Mesenteric fat pad (tissue), 1 donor: ENCODE data around the gene FBLN2. TPM values are rescaled to one million over a fixed set of nuclear protein-coding genes. Genes with fewer than 3 reads are reported as not detected.

Source experiments
- DNase-seq: peaks from one replicate; pipeline ENCODE4 v3.0.0-alpha.2; 2020; ENCODE audit warnings: low spot score
- total RNA-seq: library from RNA; stranded (reverse); fragmentation: NEBNext Ultra II Directional; extraction: Animal tissue kit (Norgen Biotek cat#: 25700); gene quantifications from one replicate; pipeline ENCODE4 v1.2.1, GENCODE V29; 2021
- donor health status: DM: yes; HTN: yes; CAD: no.

Gene FBLN2
- total RNA-seq, 1 donor from 2014 or later = 269 TPM

GRCh38 chr3:13656584-13657301 lies 107.8 kb downstream of the FBLN2 start:
- DNase-seq = no peak

DNA sequence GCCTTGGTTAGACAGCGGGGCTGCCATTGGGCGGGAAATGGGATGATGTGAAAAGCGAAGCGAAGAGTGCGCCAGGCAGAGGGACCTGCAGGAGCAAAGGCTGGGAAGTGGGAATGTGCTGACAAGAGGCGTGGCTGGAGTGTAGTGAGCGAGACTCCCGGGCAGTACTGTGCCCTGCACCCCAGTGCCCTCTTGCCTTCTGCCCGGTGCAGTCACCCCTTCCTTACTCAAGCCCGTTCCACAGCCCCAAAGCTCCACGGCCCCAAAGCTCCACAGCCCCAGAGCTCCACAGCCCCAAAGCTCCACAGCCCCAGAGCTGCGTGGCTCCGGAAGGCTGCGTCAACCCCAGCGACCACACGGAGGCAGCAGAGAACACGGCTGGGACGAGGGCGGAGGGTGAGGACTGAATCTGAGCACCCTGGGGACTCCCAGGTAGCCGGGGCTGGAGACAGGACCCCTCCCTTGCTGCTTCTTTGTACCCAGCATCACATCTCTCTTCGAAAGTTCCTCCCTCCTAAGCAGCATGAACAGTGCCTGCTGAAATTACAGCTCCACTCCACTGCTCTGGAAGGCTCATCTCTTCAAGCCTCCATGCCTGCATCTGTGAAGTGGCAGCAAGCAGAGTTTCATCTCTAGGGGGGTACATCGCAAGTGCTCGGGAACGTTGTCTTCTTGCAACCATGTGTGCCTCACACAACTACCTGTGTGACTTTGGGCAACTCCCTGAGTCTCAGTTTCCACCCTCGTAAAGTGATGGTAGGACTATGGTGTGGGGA lies 108.9 kb downstream of the FBLN2 start:
- no peak for DNase-seq

DNA sequence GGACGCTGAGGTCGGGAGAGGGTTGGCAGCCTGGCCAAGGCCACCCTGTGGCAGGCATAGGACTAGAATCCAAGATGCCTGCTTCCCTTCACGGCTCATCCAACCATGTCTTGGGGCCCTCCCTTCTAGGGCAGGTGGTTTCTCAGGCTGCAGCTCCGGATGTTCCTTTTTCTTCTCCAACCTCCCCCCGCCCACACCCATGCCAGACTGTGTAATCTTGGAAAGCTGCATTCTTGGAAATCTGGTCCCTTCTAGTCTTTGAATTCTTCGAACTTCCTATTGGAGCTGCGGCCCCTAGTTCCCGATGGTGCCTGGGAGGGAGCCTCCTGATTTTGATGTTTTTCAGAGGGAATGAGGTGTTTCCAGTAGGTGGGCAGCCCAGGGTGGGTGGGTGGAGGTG lies 109.8 kb downstream of the FBLN2 start:
- no peak for DNase-seq

DNA sequence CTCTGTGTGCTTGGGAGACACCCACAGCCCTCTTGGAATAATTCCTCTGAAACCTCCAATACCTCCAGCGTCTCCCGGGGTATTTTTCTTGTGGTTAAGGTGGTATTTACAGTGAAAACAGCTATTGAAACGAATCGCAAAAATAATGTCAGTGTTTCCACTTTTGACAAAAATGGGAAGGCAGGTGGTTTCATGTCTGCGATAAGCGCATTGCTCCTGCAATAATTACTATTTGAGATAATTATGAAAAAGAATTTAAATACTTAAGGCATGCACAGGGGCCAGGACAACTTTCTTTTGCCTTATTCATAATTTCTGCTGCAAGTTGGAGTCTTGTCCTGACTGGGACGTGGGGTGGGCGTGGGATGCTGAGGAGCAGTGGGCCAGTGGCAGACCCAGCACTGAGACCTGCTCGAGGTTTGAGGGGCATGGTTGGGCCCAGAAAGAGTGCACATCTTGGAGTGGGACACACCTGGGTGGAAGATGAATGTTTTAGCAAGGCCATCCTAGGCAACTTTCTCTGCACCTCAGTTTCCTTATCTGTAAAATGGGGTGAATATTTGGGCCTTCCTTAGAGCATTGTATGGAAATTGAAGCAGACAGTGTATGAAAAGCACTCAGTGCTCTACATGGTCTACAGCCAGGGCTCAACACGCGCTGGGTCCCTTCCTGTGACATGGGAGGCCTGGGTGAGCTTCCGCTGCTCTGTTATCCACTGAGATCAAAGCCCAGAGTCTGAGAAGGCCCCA lies 110.5 kb downstream of the FBLN2 start:
- DNase-seq = no peak

- DNase-seq = no peak
These were observed 111.3 kb downstream of the FBLN2 start for GRCh38 chr3:13660042-13660874.

DNA sequence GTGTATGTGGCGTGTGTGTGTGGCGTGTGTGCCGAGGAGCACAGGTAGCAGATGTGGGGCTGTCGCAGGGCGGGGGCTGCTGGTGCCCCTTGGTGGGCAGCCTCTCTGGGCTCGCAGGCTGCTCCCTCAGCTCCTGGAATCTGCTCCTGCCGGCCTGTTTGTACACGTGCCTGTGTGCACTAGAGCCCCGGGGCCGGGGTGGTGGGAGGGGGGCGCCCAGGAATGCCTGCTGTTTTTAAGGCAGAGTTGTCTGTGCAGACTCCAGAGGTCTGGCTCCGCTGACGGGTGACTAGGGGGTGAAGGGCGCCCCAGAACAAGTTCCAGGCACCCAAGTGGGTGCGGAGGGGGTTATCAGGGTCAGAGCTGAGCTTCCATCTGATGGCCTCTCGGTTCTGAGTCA lies 112.2 kb downstream of the FBLN2 start:
- no peak for DNase-seq

- no peak for DNase-seq
These were observed 113.4 kb downstream of the FBLN2 start for GRCh38 chr3:13662238-13662847.

DNA sequence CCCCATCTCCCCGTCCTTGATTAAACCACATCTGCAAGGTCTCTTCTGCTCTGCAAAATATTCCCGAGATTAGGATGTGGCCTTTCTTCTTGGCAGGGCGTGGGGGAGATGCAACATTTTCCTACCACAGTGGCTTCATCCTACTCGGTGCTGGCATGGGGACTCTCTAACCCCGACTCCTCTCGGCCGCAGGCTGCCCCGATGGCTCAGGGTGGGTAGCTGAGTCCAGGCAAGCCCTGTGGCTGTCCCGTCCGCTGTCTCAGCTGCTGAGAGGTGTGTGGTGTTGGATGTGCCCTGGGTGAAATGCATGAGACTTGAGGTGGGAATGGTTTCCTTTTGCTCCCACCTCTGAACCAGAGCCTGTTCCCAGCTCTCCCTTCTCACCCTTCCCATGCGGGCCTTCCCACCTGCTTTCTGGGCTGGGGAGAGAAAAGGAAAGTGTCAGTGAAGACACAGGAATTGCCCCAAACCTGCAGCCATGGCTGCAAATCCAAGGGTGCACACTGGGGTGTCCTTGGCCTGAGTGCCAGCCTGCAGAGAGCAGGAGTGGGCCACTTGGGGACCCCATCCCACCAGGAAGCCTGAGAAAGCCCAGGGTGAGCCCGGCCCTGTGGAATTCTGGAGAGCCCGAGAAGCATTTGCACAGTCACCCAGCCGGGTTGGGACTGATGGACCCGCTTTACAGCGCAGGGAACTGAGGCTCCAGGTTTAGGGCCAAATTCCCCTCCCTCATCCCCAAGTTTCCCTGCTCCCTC lies 115.0 kb downstream of the FBLN2 start:
- DNase-seq = no peak

GRCh38 chr3:13665582-13666226 lies 116.8 kb downstream of the FBLN2 start:
- DNase-seq = no peak

DNA sequence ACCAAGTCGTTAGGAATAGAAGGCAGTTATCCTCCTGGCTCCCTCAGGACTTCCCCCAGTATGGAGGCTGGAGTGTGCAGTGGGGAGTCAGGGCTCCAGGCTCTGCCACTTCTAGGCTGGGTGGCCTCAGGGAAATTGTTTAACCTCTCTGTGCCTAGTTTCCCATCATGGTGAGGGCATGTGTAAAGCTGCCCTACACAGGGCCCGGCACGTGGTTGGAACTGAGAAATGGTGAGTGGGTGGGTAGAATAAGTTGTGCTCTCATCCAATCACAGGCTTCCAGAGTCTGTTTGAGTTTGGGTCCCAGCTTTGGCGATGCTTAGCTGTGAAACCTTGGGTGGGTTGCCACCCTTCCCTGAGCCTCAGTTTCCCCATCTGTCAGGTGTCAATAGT lies 117.3 kb downstream of the FBLN2 start:
- no peak for DNase-seq

- no peak for DNase-seq
These were observed 118.1 kb downstream of the FBLN2 start for GRCh38 chr3:13666781-13667709.

DNA sequence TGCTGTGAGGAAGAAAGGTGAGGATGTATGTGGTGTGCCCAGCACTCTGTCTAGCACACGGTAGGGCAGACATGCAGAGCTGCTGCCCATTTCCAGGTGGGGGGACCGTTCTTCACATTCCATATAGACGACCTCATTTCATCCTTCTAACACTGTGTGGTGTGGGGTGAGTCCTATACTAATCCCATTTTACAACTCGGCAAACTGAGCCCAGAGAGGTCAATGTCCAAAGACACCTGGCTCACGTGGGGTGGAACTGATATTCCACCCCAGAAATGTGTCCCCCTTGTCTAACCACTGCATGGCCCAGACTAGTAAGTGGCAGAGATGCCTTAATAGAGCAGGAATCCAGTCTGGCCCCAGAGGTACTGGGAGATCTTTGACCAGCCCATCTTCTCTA lies 119.2 kb downstream of the FBLN2 start:
- DNase-seq = no peak

DNA sequence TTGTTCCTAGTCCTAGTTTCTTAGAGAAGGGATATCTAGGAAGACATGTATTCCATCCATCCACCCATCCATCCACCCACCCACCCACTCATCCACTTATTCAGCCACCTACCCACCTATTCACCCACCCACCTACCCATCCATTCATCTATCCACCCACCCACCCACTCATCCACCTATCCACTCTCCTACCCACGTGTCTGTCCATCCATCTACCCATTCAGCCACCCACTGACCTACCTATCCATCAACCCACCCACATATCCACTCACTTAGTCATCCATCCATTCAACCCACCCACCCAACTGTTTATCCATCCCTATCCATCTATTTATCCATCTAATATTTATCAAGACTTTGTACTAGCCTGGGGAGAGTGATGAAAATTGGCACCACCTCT lies 120.5 kb downstream of the FBLN2 start:
- DNase-seq = no peak

- no peak for DNase-seq
These were observed 121.4 kb downstream of the FBLN2 start for GRCh38 chr3:13670292-13670691.

DNA sequence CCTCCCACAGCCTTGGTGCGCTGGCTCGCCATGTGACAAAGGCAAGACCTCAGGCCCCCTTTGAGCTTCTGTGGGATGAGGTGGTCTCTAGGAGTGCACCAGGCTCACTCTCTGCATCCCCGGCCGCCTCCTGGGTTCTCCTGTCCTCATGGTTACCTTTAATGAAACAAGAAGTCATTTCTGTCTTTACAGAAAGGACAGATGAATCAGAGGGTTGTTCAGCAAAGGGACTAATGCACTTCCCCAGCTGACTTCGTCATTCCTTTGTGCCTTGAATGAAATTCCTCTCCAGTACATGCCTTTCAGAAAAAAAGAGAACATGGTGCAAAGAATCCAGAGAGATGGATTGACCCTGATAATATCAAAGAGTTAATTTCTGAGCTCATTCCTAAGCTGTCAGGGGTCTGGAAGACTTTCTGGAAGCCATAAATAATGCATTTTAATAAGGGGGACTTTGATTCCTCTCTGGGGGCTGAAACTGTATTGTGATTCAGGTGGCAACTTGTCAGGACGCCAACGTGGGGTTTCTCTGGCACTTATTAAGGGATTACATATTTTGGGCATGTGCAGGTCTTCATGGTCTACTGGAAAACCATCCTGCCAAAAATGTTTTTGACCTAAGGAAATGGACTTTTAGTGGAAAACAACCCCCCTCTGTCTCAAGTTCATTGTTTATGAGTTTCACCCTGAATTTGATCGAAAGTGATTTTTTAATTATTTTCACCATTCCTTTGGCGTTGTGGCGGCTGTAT lies 122.7 kb downstream of the FBLN2 start:
- DNase-seq = no peak

GRCh38 chr3:13673207-13673606 lies 124.3 kb downstream of the FBLN2 start:
- no peak for DNase-seq

GRCh38 chr3:13674538-13675185 lies 125.7 kb downstream of the FBLN2 start:
- no peak for DNase-seq
